GM21619 (cell line): ENCODE data around the gene MAP3K12.
A peak's percentile ranks its signal among the peaks of the same experiment; 100 is the strongest.
"Not testable (repeated sequence)": the region's sequence is repeated elsewhere in the genome, so short reads cannot be mapped to it uniquely, and the experiment has no call there.

Experiments
- ATAC-seq: cut with Tn5 transposase; IDR thresholded peaks from one replicate; pipeline ENCODE4 v1.9.1; 2021; ENCODE audit not compliant: unreplicated experiment

Gene MAP3K12

GRCh38 chr12:53472056-53472582 is 27.1 kb downstream of the MAP3K12 start:
- no peak for ATAC-seq

- ATAC-seq = no peak
Measured at GRCh38 chr12:53468282-53468681, 31.0 kb downstream of the MAP3K12 start.

- no peak for ATAC-seq
Measured at GRCh38 chr12:53467880-53468279, 31.4 kb downstream of the MAP3K12 start.

- ATAC-seq = no peak
Measured at GRCh38 chr12:53467082-53467481, 32.2 kb downstream of the MAP3K12 start.

- no peak for ATAC-seq
Measured at GRCh38 chr12:53466640-53467039, 32.6 kb downstream of the MAP3K12 start.

GRCh38 chr12:53465679-53466078 is 33.6 kb downstream of the MAP3K12 start:
- ATAC-seq = no peak

- ATAC-seq = no peak
Measured at GRCh38 chr12:53464685-53465418, 34.4 kb downstream of the MAP3K12 start.

- ATAC-seq = no peak
Measured at GRCh38 chr12:53463802-53464560, 35.3 kb downstream of the MAP3K12 start.

- no peak for ATAC-seq
Measured at GRCh38 chr12:53462935-53463334, 36.3 kb downstream of the MAP3K12 start.

GRCh38 chr12:53461591-53461990 is 37.7 kb downstream of the MAP3K12 start:
- ATAC-seq = no peak

- ATAC-seq = no peak
Measured at GRCh38 chr12:53461059-53461458, 38.2 kb downstream of the MAP3K12 start.

- ATAC-seq = no peak
Measured at GRCh38 chr12:53459097-53459496, 40.2 kb downstream of the MAP3K12 start.

- ATAC-seq = no peak
Measured at GRCh38 chr12:53456654-53457366, 42.4 kb downstream of the MAP3K12 start.

GRCh38 chr12:53454707-53455106 is 44.6 kb downstream of the MAP3K12 start:
- ATAC-seq = no peak

GRCh38 chr12:53453953-53454640 is 45.2 kb downstream of the MAP3K12 start:
- no peak for ATAC-seq

- peak; percentile 19 for ATAC-seq
Measured at GRCh38 chr12:53452159-53453077, 46.8 kb downstream of the MAP3K12 start.

- ATAC-seq = peak; percentile 94
Measured at GRCh38 chr12:53451661-53452158, 47.5 kb downstream of the MAP3K12 start, which contains the start of gene PCBP2. Gene PCBP2, plus strand, starts transcription at chr12:53452102. Its CDS starts 2,699 bp downstream, at chr12:53454801.

- ATAC-seq = no peak
Measured at GRCh38 chr12:53450936-53451335, 48.3 kb downstream of the MAP3K12 start.

- not testable (repeated sequence) for ATAC-seq
Measured at GRCh38 chr12:53444593-53445325, 54.5 kb downstream of the MAP3K12 start.
